ENCODE results near the gene HK2. TPM values are rescaled to one million over a fixed set of nuclear protein-coding genes. Genes with fewer than 3 reads are reported as not detected.
"Not testable (repeated sequence)": the region's sequence is repeated elsewhere in the genome, so short reads cannot be mapped to it uniquely, and the experiment has no call there.

HK2 gene
- polyA plus RNA-seq, 1 donor, result 12.1 TPM

DNA sequence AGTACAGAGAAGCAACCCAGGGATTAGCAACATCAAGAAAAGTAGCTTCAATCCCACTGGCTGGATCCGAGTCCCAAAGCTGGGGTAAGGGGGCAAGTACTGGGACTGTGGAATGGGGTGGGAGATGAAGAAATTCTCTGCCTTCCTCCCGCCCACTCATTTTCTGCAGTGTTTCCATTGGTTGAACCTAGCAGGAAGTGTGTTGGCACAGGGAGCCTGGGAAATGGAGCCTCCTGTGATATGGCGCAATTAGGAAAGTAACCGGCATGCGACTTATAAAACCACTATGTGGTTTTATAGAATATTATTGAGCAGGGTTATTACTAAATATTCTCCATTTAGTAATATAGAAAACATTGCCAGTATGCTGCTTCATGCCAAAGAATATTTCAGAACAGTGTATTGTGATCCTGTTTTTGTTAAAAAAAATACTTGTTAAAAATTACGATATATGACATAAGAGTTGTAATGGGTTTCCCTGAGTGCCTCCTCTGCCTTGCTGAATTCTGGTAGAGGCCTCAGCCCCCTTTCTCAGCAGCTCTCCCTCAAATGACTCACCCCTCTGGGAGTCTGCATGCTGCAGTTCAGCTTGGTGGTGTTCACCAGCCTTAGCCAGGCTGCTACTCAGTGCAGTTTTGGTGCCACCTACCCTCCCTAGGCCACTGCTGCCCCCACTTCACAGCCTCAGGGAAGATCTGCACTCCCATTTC is 60.5 kb downstream of the HK2 start:
- no peak for DNase-seq

GRCh38 chr2:74895001-74895400 is 61.1 kb downstream of the HK2 start:
- DNase-seq, result no peak

DNA sequence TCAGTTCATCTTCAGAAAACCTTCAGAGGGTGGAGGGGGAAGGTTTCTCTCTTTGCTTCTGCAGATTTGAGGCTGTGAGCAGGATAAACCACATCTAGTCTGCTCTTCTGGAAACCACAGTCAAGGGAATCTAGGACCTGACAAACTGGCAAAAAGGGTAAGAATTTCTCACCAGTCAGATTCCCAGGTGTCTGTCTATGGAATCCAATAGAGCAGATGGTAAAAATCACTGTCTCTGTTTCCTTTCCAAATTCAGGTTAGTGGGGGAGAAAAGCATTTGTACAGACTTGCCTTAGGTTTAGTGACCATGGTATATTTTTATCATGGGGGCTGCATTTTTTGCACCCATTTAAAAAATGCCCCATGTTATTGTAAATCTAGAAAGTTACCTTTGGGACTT is 62.3 kb downstream of the HK2 start:
- DNase-seq, result no peak

DNA sequence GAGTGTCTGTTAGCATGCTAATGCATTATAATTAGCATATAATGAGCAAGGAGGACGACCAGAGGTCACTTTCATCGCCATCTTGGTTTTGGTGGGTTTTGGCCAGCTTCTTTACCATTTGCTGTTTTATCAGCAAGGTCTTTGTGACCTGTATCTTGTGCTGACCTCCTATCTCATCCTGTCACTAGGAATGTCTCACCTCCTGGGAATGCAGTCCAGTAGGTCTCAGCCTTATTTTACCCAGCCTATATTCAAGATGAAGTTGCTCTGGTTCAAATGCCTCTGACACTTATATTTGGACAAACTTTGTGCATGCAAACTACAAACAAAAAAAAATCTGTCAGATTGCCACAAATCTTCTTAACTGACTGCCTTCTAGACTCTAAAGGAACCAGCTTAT is 66.3 kb downstream of the HK2 start:
- not testable (repeated sequence) for DNase-seq

GRCh38 chr2:74902281-74902860 is 68.4 kb downstream of the HK2 start:
- DNase-seq, result no peak

- no peak for DNase-seq
Observed at GRCh38 chr2:74906395-74906794, 72.5 kb downstream of the HK2 start.

- not testable (repeated sequence) for DNase-seq
Observed at GRCh38 chr2:74907560-74907959, 73.6 kb downstream of the HK2 start.

GRCh38 chr2:74908748-74909444 is 75.0 kb downstream of the HK2 start:
- peak; percentile 8 for DNase-seq

GRCh38 chr2:74910245-74910644 is 76.3 kb downstream of the HK2 start:
- DNase-seq, result no peak

DNA sequence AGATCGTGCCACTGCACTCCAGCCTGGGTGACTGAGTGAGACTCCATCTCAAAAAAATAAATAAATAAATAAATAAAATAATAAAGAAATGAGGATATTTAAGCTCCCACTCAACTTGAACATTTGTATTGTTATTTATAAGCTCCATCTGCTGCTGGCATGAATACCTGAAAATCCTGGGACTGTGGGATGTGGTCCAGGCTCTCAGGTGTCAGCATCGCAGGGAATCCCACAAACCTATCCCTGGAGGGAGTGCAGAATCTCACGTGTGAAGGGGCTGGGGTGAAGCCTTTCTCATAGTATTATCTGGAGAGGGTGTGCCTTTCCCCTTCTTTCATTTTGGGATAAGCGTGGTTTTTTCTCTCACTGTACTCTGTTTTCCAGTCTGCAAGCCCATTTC is 77.1 kb downstream of the HK2 start:
- DNase-seq, result no peak

DNA sequence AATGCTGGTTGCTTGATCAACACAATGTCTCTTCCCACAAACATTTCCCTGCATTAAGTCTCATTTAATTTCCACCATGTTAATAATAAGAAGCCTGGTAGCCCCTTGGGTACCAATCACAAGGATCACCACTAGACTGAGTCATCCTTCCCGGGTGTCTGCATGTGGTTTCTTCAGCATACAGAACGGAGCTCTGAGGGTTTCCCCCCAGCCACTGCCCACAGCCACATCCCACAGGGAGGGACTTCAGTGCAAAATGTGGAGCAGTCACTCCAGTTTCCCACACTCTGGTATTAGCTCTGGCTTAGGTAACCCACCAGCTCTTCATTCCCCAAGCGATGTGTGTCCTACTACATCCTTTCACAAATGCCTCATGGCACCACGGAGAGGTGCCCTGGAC is 81.8 kb downstream of the HK2 start:
- DNase-seq, result no peak

DNA sequence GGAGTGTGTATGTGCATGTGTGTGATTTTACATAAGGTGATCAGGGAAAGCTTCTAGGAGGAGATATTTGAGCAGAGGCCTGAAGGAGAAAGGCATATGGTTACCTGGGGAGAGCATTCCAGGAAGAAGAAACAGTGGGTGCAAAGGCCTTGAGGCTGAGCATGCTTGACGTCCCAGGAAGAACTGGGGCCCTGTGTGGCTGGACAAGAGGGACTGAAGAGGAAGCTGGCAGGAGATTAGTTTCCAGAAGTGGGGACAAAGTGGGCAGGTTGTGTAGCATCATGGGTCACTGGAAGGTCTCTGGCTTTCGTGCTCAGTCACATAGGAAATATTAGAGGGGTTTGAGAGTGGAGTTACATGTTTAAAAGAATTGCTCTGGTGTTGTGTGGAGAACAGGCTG is 82.5 kb downstream of the HK2 start:
- no peak for DNase-seq

- no peak for DNase-seq
Observed at GRCh38 chr2:74917702-74918619, 84.0 kb downstream of the HK2 start.

DNA sequence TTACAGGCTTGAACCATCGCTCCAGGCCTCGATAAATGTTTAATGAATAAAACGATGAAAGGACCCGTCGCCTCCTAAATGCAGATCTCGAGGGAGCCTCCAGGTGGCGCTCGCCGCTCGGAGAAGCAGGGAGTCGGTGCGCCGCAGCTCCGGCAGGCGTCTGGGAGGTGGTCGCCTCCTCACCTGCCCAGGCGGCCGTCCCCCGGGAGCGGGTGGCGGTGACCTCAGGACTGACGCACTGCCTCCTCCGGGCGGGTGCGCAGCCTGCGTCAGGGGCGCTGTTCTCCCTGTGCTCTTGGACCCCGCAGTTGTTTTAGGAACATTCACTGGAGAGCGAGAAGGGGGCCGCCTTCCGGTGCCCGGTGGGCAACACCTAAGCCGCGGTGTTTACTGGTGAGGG is 85.9 kb downstream of the HK2 start:
- peak; percentile 60 for DNase-seq

- DNase-seq, result no peak
Observed at GRCh38 chr2:74921236-74921736, 87.4 kb downstream of the HK2 start.

- DNase-seq, result no peak
Observed at GRCh38 chr2:74922592-74923227, 88.8 kb downstream of the HK2 start.

DNA sequence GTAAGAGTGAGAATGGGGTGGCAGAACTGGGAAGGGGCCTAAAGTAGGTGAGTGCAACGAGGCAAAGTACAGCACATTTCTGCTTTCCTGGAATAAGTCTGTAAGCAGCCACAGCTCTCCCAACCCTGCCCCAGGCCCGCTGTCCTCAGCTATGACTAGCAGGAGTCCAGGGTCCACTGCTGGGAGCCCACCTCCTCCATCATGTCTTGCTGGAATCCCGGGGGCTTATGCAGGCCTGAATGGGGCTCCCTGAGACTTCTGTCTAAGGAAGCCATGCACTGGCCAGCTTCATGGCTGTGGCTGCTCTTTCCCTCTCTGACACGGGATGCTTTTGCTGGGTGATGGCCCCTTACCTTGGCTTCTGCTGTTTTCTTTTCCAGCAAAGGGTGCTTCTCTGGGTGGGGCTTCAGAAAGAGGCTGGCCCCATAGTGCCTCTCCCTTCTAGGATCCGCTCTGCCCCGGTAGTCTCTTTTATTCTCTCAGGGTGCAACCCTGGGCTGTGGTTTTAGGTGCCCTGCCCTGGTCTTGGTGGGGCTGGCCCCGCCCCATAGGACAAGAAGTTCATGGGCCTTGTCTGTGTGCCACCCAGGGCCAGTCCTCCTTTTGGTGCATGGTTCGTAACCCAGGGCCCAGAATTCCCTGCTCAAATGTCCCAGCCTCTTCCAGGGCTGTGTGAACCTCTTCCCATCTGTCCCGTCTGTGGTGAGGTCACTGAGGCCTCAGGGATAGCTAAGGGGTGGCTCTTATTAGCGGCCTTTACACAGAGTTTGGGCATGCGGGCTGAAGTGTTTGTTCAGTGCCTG is 90.7 kb downstream of the HK2 start:
- DNase-seq, result no peak

GRCh38 chr2:74925361-74925786 is 91.4 kb downstream of the HK2 start:
- no peak for DNase-seq

- no peak for DNase-seq
Observed at GRCh38 chr2:74927621-74928020, 93.7 kb downstream of the HK2 start.

- DNase-seq, result no peak
Observed at GRCh38 chr2:74930811-74931486, 97.0 kb downstream of the HK2 start.
